ENCODE measurements around the gene HPS4. TPM values are rescaled to one million over a fixed set of nuclear protein-coding genes. Genes with fewer than 3 reads are reported as not detected.
"Not testable (repeated sequence)": the region's sequence is repeated elsewhere in the genome, so short reads cannot be mapped to it uniquely, and the experiment has no call there.

HPS4 gene
- total RNA-seq, 4 donors from 2014 or later, result 22.8 to 74.3 (median 47.0) TPM

DNA sequence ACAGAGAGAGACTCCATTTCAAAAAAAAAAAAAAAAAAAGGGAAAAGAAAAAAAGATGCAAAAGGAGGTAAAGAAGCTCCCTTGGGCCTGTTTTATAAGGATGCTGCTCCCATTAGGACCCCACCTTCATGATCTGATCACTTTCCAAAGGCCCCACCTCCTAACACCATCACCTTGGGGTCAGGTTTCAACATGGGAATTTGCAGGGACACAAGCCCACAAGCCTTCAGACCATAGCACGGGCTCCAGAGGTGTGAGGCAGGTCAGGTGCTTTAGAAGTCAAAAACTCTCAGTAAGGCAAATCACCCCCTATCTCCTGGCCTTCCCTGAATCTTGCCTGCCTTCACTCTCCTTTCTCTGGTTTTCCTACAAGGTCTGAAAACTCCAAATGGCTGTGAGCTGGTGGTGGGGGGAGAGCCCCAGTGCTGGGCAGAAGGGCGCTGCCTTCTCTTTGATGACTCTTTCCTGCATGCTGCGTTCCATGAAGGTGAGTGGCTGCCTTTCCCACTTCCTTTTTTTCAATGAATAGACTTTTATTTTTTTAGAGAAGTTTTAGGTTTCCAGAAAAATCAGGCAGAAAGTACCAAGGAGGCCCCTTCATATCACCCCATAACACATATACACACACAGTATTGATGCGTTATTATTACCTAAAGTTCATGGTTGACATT is 41.4 kb downstream of the HPS4 start:
- TF ChIP-seq CTCF (IDR thresholded peaks at IDR 0.05), result no peak
- TF ChIP-seq POLR2A (IDR thresholded peaks at IDR 0.05), result no peak
- Histone ChIP-seq H3K4me3 (no peak overlapping the region), H3K27ac (no peak overlapping the region), H3K27me3 (no peaks in the 10 kb centered on the region), H3K36me3 (no peaks in the 10 kb centered on the region), H3K4me1 (peaks cover 0 to 9% (median 0%) of the 10 kb centered on the region in 4 donors), H3K9me3 (no peaks in the 10 kb centered on the region)
- no peak for DNase-seq

DNA sequence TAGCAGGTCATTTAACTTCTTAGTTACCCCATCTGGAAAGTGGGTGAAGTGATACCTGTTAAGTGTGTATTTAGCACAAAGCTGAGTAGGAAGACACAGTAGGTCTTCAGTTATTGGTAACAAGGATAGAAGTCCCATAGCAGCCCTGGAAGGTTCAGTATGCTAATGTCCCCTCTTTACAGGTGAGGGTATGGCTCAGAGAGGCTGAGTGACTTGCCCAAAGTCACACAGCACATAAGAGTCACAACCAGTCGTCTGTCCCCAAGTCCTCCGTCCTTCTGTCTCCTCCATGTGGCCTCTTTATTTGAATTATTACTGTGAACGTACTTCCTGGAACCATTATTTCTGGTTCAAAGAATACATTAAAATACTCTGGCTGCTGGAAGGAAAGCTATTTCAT is 44.0 kb downstream of the HPS4 start:
- no peak for DNase-seq

GRCh38 chr22:26438776-26439175 is 44.8 kb downstream of the HPS4 start:
- not testable (repeated sequence) for H3K27ac ChIP-seq, H3K27me3 ChIP-seq, H3K36me3 ChIP-seq, DNase-seq, H3K4me3 ChIP-seq, H3K9me3 ChIP-seq
- H3K4me1 ChIP-seq, result peaks cover 0 to 16% (median 0%) of the 10 kb centered on the region in 4 donors

More for the DNA sequence above, 44.0 kb downstream of the HPS4 start:
- Histone ChIP-seq H3K4me3 (no peak overlapping the region), H3K27me3 (no peaks in the 10 kb centered on the region), H3K9me3 (no peaks in the 10 kb centered on the region), H3K4me1 (peaks cover 0 to 16% (median 0%) of the 10 kb centered on the region in 4 donors), H3K27ac (no peak overlapping the region), H3K36me3 (no peaks in the 10 kb centered on the region)
- no peak for TF ChIP-seq POLR2A (IDR thresholded peaks at IDR 0.05)
- no peak for TF ChIP-seq CTCF (IDR thresholded peaks at IDR 0.05)

- H3K27me3 ChIP-seq, result no peaks in the 10 kb centered on the region
- peak overlapping the region in 1 of 4 donors; percentile 69 for H3K27ac ChIP-seq
- TF ChIP-seq CTCF (IDR thresholded peaks at IDR 0.05) (no peak), POLR2A (IDR thresholded peaks at IDR 0.05) (no peak)
- peaks cover 0 to 16% (median 0%) of the 10 kb centered on the region in 4 donors for H3K4me1 ChIP-seq
- no peaks in the 10 kb centered on the region for H3K9me3 ChIP-seq
- no peaks in the 10 kb centered on the region for H3K36me3 ChIP-seq
- H3K4me3 ChIP-seq, result no peak overlapping the region
- no peak for DNase-seq
These were observed 45.7 kb downstream of the HPS4 start for GRCh38 chr22:26437694-26438392.

DNA sequence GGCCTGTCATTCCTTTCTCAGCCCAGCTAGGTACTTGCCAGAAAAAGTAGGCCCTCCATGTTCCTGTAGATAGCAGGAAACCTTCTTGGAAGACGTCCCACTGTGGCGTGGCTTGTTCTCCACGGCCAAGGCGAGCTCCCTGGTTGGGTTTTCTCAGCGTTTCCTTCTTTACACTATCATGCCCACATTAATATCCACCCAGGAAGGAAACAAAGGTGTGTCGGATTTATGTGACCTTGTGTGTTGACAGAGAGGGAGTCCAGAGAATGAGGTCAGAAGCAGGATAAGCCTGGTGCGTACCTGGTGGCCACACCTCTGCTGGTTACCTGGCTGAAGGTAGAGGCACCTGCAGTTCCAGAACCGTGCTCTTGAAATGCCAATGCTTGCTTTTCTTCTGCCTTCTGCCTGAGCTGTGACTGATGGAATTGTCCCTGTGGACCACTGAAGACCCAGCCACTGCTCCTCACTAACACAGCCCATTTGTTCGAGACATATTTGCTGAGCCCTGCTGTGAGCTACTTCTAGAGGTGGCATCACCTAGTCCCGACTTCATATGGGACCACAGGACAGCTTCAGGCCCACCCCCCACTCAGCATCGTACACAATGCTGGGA is 46.6 kb downstream of the HPS4 start:
- Histone ChIP-seq H3K9me3 (no peaks in the 10 kb centered on the region), H3K4me3 (no peak overlapping the region), H3K36me3 (no peaks in the 10 kb centered on the region), H3K4me1 (peaks cover 0 to 16% (median 0%) of the 10 kb centered on the region in 4 donors), H3K27me3 (no peaks in the 10 kb centered on the region), H3K27ac (peak overlapping the region in 3 of 4 donors; percentile 19 to 69 (median 48))
- DNase-seq, result peak in 2 of 3 donors; percentile 62 to 70
- TF ChIP-seq POLR2A (IDR thresholded peaks at IDR 0.05) (no peak), CTCF (IDR thresholded peaks at IDR 0.05) (peak in 3 of 6 experiments; percentile 17 to 26 (median 26))

All from Peyer's patch (tissue), 4 donors.